ENCODE results near the gene UTS2B. TPM values are rescaled to one million over a fixed set of nuclear protein-coding genes. Genes with fewer than 3 reads are reported as not detected.

The UTS2B gene
- total RNA-seq, 1 donor from 2014 or later = 0.42 TPM

GRCh38 chr3:191328962-191329653 lies 1.2 kb downstream of the UTS2B start, which contains the start of gene CCDC50:
TSS of gene CCDC50 (plus strand) at chr3:191329394. CDS start at chr3:191329675, 281 bp downstream.
- ATAC-seq (peak; percentile 92), DNase-seq (peak; percentile 93)
- intact Hi-C loops (cut with micrococcal nuclease) = no loop called here

- no peak for DNase-seq
- ATAC-seq = peak; percentile 2
These were observed 1.9 kb downstream of the UTS2B start for GRCh38 chr3:191328383-191328961.

GRCh38 chr3:191327526-191327925 lies 2.8 kb downstream of the UTS2B start:
- intact Hi-C loops (cut with micrococcal nuclease) = no loop called here
- ATAC-seq = no peak
- no peak for DNase-seq

More at GRCh38 chr3:191328383-191328961, 1.9 kb downstream of the UTS2B start:
- intact Hi-C loops (cut with micrococcal nuclease) = no loop called here

GRCh38 chr3:191324936-191325335 lies 5.4 kb downstream of the UTS2B start:
- DNase-seq (no peak), ATAC-seq (no peak)
- intact Hi-C loops (cut with micrococcal nuclease) = no loop called here

- ATAC-seq = no peak
- DNase-seq = no peak
- intact Hi-C loops (cut with micrococcal nuclease) = no loop called here
These were observed 9.1 kb downstream of the UTS2B start for GRCh38 chr3:191321019-191321767.

GRCh38 chr3:191320316-191320715 lies 10.0 kb downstream of the UTS2B start:
- ATAC-seq (no peak), DNase-seq (no peak)
- intact Hi-C loops (cut with micrococcal nuclease) = no loop called here

- no peak for ATAC-seq
- peak; percentile 22 for DNase-seq
- intact Hi-C loops (cut with micrococcal nuclease) = no loop called here
These were observed 13.3 kb downstream of the UTS2B start for GRCh38 chr3:191316876-191317603.

GRCh38 chr3:191314109-191314728 lies 16.1 kb downstream of the UTS2B start:
- intact Hi-C loops (cut with micrococcal nuclease) = no loop called here
- no peak for ATAC-seq

GRCh38 chr3:191313296-191313695 lies 17.0 kb downstream of the UTS2B start:
- no peak for DNase-seq
- ATAC-seq = no peak
- intact Hi-C loops (cut with micrococcal nuclease) = no loop called here

More at GRCh38 chr3:191314109-191314728, 16.1 kb downstream of the UTS2B start:
- no peak for DNase-seq

GRCh38 chr3:191307341-191307740 lies 23.0 kb downstream of the UTS2B start:
- no peak for ATAC-seq
- intact Hi-C loops (cut with micrococcal nuclease) = no loop called here
- no peak for DNase-seq

- ATAC-seq = no peak
- DNase-seq = no peak
- intact Hi-C loops (cut with micrococcal nuclease) = no loop called here
These were observed 23.9 kb downstream of the UTS2B start for GRCh38 chr3:191306428-191306827.

GRCh38 chr3:191303596-191303995 lies 26.7 kb downstream of the UTS2B start:
- DNase-seq (no peak), ATAC-seq (no peak)
- intact Hi-C loops (cut with micrococcal nuclease) = no loop called here

GRCh38 chr3:191302451-191302850 lies 27.9 kb downstream of the UTS2B start:
- intact Hi-C loops (cut with micrococcal nuclease) = no loop called here
- DNase-seq = no peak
- no peak for ATAC-seq

GRCh38 chr3:191301782-191302411 lies 28.4 kb downstream of the UTS2B start:
- DNase-seq (no peak), ATAC-seq (no peak)
- intact Hi-C loops (cut with micrococcal nuclease) = no loop called here

- intact Hi-C loops (cut with micrococcal nuclease) = no loop called here
- no peak for ATAC-seq
- DNase-seq = no peak
These were observed 29.3 kb downstream of the UTS2B start for GRCh38 chr3:191301017-191301416.

- ATAC-seq (no peak), DNase-seq (no peak)
- intact Hi-C loops (cut with micrococcal nuclease) = no loop called here
These were observed 29.9 kb downstream of the UTS2B start for GRCh38 chr3:191300422-191300821.

GRCh38 chr3:191298846-191299245 lies 31.5 kb downstream of the UTS2B start:
- intact Hi-C loops (cut with micrococcal nuclease) = no loop called here
- ATAC-seq = no peak

GRCh38 chr3:191296041-191296541 lies 34.2 kb downstream of the UTS2B start:
- intact Hi-C loops (cut with micrococcal nuclease) = no loop called here

More at GRCh38 chr3:191298846-191299245, 31.5 kb downstream of the UTS2B start:
- DNase-seq = no peak

More at GRCh38 chr3:191296041-191296541, 34.2 kb downstream of the UTS2B start:
- ATAC-seq (no peak), DNase-seq (no peak)

Measured in left ventricle myocardium superior (tissue), 1 donor.